ENCODE measurements around the gene DBX1. TPM values are rescaled to one million over a fixed set of nuclear protein-coding genes. Genes with fewer than 3 reads are reported as not detected.
A peak's percentile ranks its signal among the peaks of the same experiment; 100 is the strongest.

DBX1 gene
- total and polyA plus RNA-seq, 4 donors, result not detected

GRCh38 chr11:20109731-20110445 lies 50.4 kb downstream of the DBX1 start:
- peaks cover 2 to 6% of the 10 kb centered on the region in 2 donors for H3K4me1 ChIP-seq (ENCODE audit: control insufficient read depth in 1 of 2, insufficient read depth in 2 of 2, low read length in 2 of 2)
- no peaks in the 10 kb centered on the region for H3K9me3 ChIP-seq (ENCODE audit: control insufficient read depth, low read length)
- WGBS, 2 donors, result 89 to 92% methylated on average over 9 of the region's 9 CpGs
- intact Hi-C loops (cut with DNase I), result loop anchor here in 1 of 2 donors (5.0 to 10.0 kb wide), 2 partner anchors 63 to 385 kb away; no protein-coding TSS in a partner anchor
- peaks cover 0 to 5% of the 10 kb centered on the region in 2 donors for H3K36me3 ChIP-seq (ENCODE audit: control insufficient read depth in 1 of 2, insufficient read depth in 2 of 2, low read length in 1 of 2)
- ATAC-seq (ENCODE audit: low FRiP score), result no peak
- no peak for DNase-seq
- no peaks in the 10 kb centered on the region for H3K27me3 ChIP-seq (ENCODE audit: control insufficient read depth in 1 of 2, insufficient read depth in 2 of 2, low read length in 1 of 2)
- no peak overlapping the region for H3K4me3 ChIP-seq (ENCODE audit: low read length in 2 of 2)
- peak overlapping the region; percentile 3 to 62 for H3K27ac ChIP-seq (ENCODE audit: low read depth in 1 of 2, low read length in 2 of 2)

Other genes starting within 250 kb of the DBX1 start
- gene HTATIP2, start 203.2 kb upstream of the DBX1 start, total RNA-seq, result 10 to 100 TPM; 20.7 to 30.1 TPM
- 10 to 100 TPM; 47.8 to 64.2 TPM for gene HTATIP2, start 203.2 kb upstream of the DBX1 start, polyA plus RNA-seq
- 10 to 100 TPM in 1 of 2 donors, 1 to 10 TPM in 1; 9.6 to 14.2 TPM for gene PRMT3, start 227.2 kb upstream of the DBX1 start, total RNA-seq
- 1 to 10 TPM; 5.3 to 5.5 TPM for gene PRMT3, start 227.2 kb upstream of the DBX1 start, polyA plus RNA-seq

Measured in aorta (tissue), 5 donors.